Measurements from ENCODE around the gene ADD2.

DNA sequence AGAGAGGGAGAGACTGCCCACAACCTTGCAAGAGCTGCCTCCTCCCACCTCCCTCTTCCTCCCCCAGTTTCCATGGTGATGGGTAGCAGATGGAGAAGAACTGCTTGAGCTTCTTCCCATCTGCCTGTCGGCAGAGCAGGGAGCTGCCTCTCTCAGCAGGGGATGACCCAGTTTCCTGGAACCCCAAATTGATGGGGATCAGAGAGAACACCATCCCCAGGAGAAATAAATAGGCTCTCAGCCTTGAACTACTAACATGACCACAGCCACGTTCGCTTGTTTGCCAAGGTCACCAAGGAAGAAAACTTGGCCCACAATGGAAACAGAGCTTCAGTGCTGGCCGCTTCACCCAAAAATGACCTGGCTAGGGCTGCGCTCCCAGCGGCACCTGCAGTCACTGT is 82.2 kb downstream of the ADD2 start:
- TF ChIP-seq ELF4 (IDR thresholded peaks at IDR 0.05), result no peak
- no peak for TF ChIP-seq BHLHE40 (IDR thresholded peaks at IDR 0.05; ENCODE audit: borderline replicate concordance)
- no peak for TF ChIP-seq TARDBP (IDR thresholded peaks at IDR 0.05)
- no peak for TF ChIP-seq SP1 (IDR thresholded peaks at IDR 0.05)
- no peak for TF ChIP-seq SUZ12 (IDR thresholded peaks at IDR 0.05)
- no peak for TF ChIP-seq FOXK2 (IDR thresholded peaks at IDR 0.05)
- TF ChIP-seq NFRKB (IDR thresholded peaks at IDR 0.05), result no peak
- no peak for TF ChIP-seq L3MBTL2 (conservative IDR thresholded peaks at IDR 0.05)
- no peak for TF ChIP-seq FOXA1 (IDR thresholded peaks at IDR 0.05)
- TF ChIP-seq FOXM1 (IDR thresholded peaks at IDR 0.05; ENCODE audit: borderline replicate concordance), result no peak
- TF ChIP-seq ARNT (IDR thresholded peaks at IDR 0.05), result no peak
